Hepatocyte (in vitro differentiated cells): ENCODE measurements around the gene NOTCH4.

Experiments used
- EZH2 ChIP-seq: fragments of 200-600 bp; sonication (generic); IDR thresholded peaks from 2 replicates; pipeline ENCODE4 v1.6.1; 2016; ENCODE audit warnings: antibody characterized with exemption, mild to moderate bottlenecking, borderline replicate concordance
- TF ChIP-seq, protein P1 (sequence below): fragments of 200-600 bp; sonication (generic); IDR thresholded peaks from 2 replicates; pipeline ENCODE4 v1.5.1; 2016; ENCODE audit warnings: antibody characterized with exemption, mild to moderate bottlenecking; ENCODE audit not compliant: poor library complexity

DNA sequence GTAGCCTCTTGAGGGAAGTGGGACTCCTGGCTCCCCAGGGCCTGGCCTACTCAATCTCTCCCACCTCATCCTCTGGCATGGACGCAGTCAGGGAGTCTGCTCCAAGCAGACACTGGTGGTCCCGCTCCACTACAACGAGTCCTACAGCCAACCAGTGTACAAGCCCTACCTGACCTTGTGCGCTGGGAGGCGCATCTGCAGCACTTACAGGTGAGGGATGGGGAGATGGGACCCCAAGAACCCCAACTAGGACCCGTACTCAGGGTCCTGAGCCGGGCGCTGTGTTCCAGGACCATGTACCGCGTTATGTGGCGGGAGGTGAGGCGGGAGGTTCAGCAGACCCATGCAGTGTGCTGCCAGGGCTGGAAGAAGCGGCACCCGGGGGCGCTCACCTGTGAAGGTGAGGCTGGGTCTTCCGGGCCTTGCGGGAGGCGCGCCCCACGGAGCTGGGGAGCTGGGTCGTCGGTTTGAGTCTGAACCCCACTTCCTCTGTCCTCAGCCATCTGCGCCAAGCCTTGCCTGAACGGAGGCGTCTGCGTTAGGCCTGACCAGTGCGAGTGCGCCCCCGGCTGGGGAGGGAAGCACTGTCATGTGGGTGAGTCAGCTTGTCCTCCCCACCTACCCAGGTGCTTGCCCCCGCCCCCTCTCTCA lies 57.3 kb downstream of the NOTCH4 start:
- TF ChIP-seq EZH2: no peak
- TF ChIP-seq, protein P1, sequence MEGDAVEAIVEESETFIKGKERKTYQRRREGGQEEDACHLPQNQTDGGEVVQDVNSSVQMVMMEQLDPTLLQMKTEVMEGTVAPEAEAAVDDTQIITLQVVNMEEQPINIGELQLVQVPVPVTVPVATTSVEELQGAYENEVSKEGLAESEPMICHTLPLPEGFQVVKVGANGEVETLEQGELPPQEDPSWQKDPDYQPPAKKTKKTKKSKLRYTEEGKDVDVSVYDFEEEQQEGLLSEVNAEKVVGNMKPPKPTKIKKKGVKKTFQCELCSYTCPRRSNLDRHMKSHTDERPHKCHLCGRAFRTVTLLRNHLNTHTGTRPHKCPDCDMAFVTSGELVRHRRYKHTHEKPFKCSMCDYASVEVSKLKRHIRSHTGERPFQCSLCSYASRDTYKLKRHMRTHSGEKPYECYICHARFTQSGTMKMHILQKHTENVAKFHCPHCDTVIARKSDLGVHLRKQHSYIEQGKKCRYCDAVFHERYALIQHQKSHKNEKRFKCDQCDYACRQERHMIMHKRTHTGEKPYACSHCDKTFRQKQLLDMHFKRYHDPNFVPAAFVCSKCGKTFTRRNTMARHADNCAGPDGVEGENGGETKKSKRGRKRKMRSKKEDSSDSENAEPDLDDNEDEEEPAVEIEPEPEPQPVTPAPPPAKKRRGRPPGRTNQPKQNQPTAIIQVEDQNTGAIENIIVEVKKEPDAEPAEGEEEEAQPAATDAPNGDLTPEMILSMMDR: no peak
